ENCODE measurements around the gene SLC3A2.

SLC3A2 gene

GRCh38 chr11:62881579-62882430, 1.1 kb downstream of the SLC3A2 start:
- peak; percentile 89 for DNase-seq

GRCh38 chr11:62882431-62882749, 1.7 kb downstream of the SLC3A2 start:
- no peak for DNase-seq

- no peak for DNase-seq
Observed at GRCh38 chr11:62882788-62883501, 2.2 kb downstream of the SLC3A2 start.

GRCh38 chr11:62883673-62884072, 3.0 kb downstream of the SLC3A2 start:
- no peak for DNase-seq

- DNase-seq = no peak
Observed at GRCh38 chr11:62885137-62885750, 4.5 kb downstream of the SLC3A2 start.

GRCh38 chr11:62888406-62888805, 7.7 kb downstream of the SLC3A2 start:
- DNase-seq = no peak

GRCh38 chr11:62889126-62889483, 8.4 kb downstream of the SLC3A2 start:
- no peak for DNase-seq

GRCh38 chr11:62889484-62890437, 9.1 kb downstream of the SLC3A2 start:
- DNase-seq = peak; percentile 62

- DNase-seq = peak; percentile 31
Observed at GRCh38 chr11:62892077-62892922, 11.6 kb downstream of the SLC3A2 start.

GRCh38 chr11:62895501-62895900, 14.8 kb downstream of the SLC3A2 start:
- no peak for DNase-seq

- DNase-seq = no peak
Observed at GRCh38 chr11:62896049-62896448, 15.4 kb downstream of the SLC3A2 start.

- DNase-seq = no peak
Observed at GRCh38 chr11:62897311-62897710, 16.6 kb downstream of the SLC3A2 start.

GRCh38 chr11:62898027-62898426, 17.3 kb downstream of the SLC3A2 start:
- DNase-seq = no peak

GRCh38 chr11:62902932-62903331, 22.2 kb downstream of the SLC3A2 start:
- DNase-seq = no peak

GRCh38 chr11:62905296-62905695, 24.6 kb downstream of the SLC3A2 start:
- no peak for DNase-seq

- DNase-seq = peak; percentile 86
Observed at GRCh38 chr11:62905927-62906531, 25.3 kb downstream of the SLC3A2 start.

GRCh38 chr11:62908468-62909072, 27.9 kb downstream of the SLC3A2 start:
- DNase-seq = no peak

- peak; percentile 93 for DNase-seq
Observed at GRCh38 chr11:62909107-62909894, 28.6 kb downstream of the SLC3A2 start.

GRCh38 chr11:62910141-62910882, 29.6 kb downstream of the SLC3A2 start:
- no peak for DNase-seq

All from NCI-H82 (cell line).